ENCODE data around the gene POLG. TPM values are rescaled to one million over a fixed set of nuclear protein-coding genes. Genes with fewer than 3 reads are reported as not detected.

The POLG gene
- polyA plus RNA-seq, 1 of the 3 experiments (the other 2 are of a cell fraction) = 24.9 TPM

- Histone ChIP-seq H3K36me3 (replicated peaks in 1 of 2; ENCODE audit: control insufficient read depth in 1 of 2, insufficient read depth in 2 of 2, low read length in 1 of 2) (peaks cover 49 to 50% of the 10 kb centered on the region in 2 experiments), H4K20me1 (ENCODE audit: insufficient read depth) (no peaks in the 10 kb centered on the region), H3K4me3 (ENCODE audit: low read depth in 2 of 2, low read length in 1 of 2) (no peak overlapping the region), H3K9ac (no peak overlapping the region), H3F3A (replicated peaks; ENCODE audit: insufficient read depth) (no peaks in the 10 kb centered on the region), H3K9me3 (0 out of 2 replicates have a peak, but pooled peaks cover 6% of the 10 kb centered on the region), H2AFZ (ENCODE audit: low read depth) (no peak overlapping the region), H3K4me1 (ENCODE audit: control insufficient read depth in 1 of 2, insufficient read depth in 2 of 2, low read depth in 1 of 2, low read length in 1 of 2) (no peaks in the 10 kb centered on the region), H3K27ac (ENCODE audit: low read depth in 2 of 2, low read length in 1 of 2) (no peak overlapping the region), H3K4me2 (no peak overlapping the region), H3K79me2 (ENCODE audit: insufficient read depth) (no peaks in the 10 kb centered on the region), H3K27me3 (ENCODE audit: insufficient read depth) (no peaks in the 10 kb centered on the region), H3K9me2 (no peaks in the 10 kb centered on the region)
- POLR2A ChIA-PET = no interaction called here
- CTCF ChIA-PET = interaction anchor here (1.9 kb wide), 1 partner anchor 76 kb away, joined by 7 read pairs; no protein-coding TSS in a partner anchor
- TF ChIP-seq CTCF (IDR thresholded peaks at IDR 0.05) (no peak), IRF3 (IDR thresholded peaks at IDR 0.05; ENCODE audit: low read depth, low read length) (no peak), GATA2 (CRISPR knock-in tag; IDR thresholded peaks at IDR 0.05) (no peak), ZBTB33 (IDR thresholded peaks at IDR 0.05; ENCODE audit: borderline replicate concordance, low read depth) (no peak), TCF12 (IDR thresholded peaks at IDR 0.05) (no peak), USF1 (IDR thresholded peaks at IDR 0.05; ENCODE audit: borderline replicate concordance, low read depth) (no peak), EP300 (IDR thresholded peaks at IDR 0.05; ENCODE audit: borderline replicate concordance in 1 of 2, low read depth in 1 of 2, low read length in 1 of 2) (no peak), USF2 (IDR thresholded peaks at IDR 0.05; ENCODE audit: borderline replicate concordance, low read depth, low read length) (no peak), CHD2 (IDR thresholded peaks at IDR 0.05; ENCODE audit: low read length, partially characterized antibody) (no peak), MEF2A (IDR thresholded peaks at IDR 0.05; ENCODE audit: borderline replicate concordance, low read depth) (no peak), EZH2phosphoT487 (IDR thresholded peaks at IDR 0.05; ENCODE audit: borderline replicate concordance, low read depth) (no peak), MXI1 (IDR thresholded peaks at IDR 0.05; ENCODE audit: low read depth, low read length) (no peak), GABPA (IDR thresholded peaks at IDR 0.05; ENCODE audit: low read depth) (no peak), RCOR1 (IDR thresholded peaks at IDR 0.05; ENCODE audit: low read length) (no peak), FOXM1 (IDR thresholded peaks at IDR 0.05; ENCODE audit: low read depth) (no peak), PBX3 (IDR thresholded peaks at IDR 0.05) (no peak), TEAD4 (IDR thresholded peaks at IDR 0.05; ENCODE audit: borderline replicate concordance, insufficient read depth) (no peak)
- WGBS (ENCODE audit: low lambda C conversion rate) = 100% methylated on average over 4 of the region's 4 CpGs
- no peak for DNase-seq
These were observed 52.0 kb downstream of the POLG start for GRCh38 chr15:89282631-89283030.

All from SK-N-SH (cell line).